RWPE1 (cell line): ENCODE measurements around the gene AP3M1.

Experiments used
- CTCF ChIA-PET: fragments of 350-600 bp; sonication (Branson Sonifier 250); formaldehyde crosslinking; extraction: SDS; loops from one replicate; lab custom pipeline; 2021; lab: Yijun Ruan, JAX
- POLR2A ChIA-PET: fragments of 400-600 bp; formaldehyde crosslinking; extraction: SDS; loops from one replicate; lab custom pipeline; 2020; ENCODE audit warnings: antibody characterized with exemption; ENCODE audit not compliant: low non-redundant PET; lab: Yijun Ruan, JAX
- DNase-seq: peaks from one replicate; pipeline ENCODE4 v3.0.0; 2012; ENCODE audit warnings: low spot score
- H3K27ac ChIP-seq: fragments of 450-650 bp; 2 replicates; pipeline ENCODE4 v1.5.1; 2017
- CTCF ChIP-seq: fragments of 450-650 bp; conservative IDR thresholded peaks from 2 replicates; pipeline ENCODE4 v1.5.1; 2017; ENCODE audit warnings: low read depth, mild to moderate bottlenecking

AP3M1 gene

GRCh38 chr10:74092372-74092771 is 58.3 kb downstream of the AP3M1 start:
- no peak overlapping the region for H3K27ac ChIP-seq
- TF ChIP-seq CTCF: no peak
- DNase-seq: no peak
- CTCF ChIA-PET: interaction anchor here (0.6 to 2.0 kb wide), 3 partner anchors 11 to 139 kb away, joined by 5 to 7 read pairs (median 5); no protein-coding TSS in a partner anchor
- POLR2A ChIA-PET: no interaction called here

- POLR2A ChIA-PET: no interaction called here
- no peak overlapping the region for H3K27ac ChIP-seq
- no peak for TF ChIP-seq CTCF
- DNase-seq: no peak
- CTCF ChIA-PET: no interaction called here
Measured at GRCh38 chr10:74088722-74089121, 61.9 kb downstream of the AP3M1 start.

GRCh38 chr10:74086317-74086716 is 64.3 kb downstream of the AP3M1 start:
- DNase-seq: no peak
- TF ChIP-seq CTCF: no peak

GRCh38 chr10:74084955-74085354 is 65.7 kb downstream of the AP3M1 start:
- TF ChIP-seq CTCF: no peak
- ChIA-PET POLR2A (no interaction called here), CTCF (interaction anchor here (0.7 kb wide), 1 partner anchor 50 kb away, joined by 4 read pairs; no protein-coding TSS in a partner anchor)
- no peak overlapping the region for H3K27ac ChIP-seq
- DNase-seq: no peak

More at GRCh38 chr10:74086317-74086716, 64.3 kb downstream of the AP3M1 start:
- no peak overlapping the region for H3K27ac ChIP-seq
- ChIA-PET CTCF (interaction anchor here (0.6 kb wide), 1 partner anchor 207 kb away, joined by 5 read pairs; no protein-coding TSS in a partner anchor), POLR2A (no interaction called here)

- CTCF ChIA-PET: no interaction called here
Measured at GRCh38 chr10:74083304-74083703, 67.3 kb downstream of the AP3M1 start.

GRCh38 chr10:74081941-74082718 is 68.5 kb downstream of the AP3M1 start:
- no peak for TF ChIP-seq CTCF
- DNase-seq: no peak
- POLR2A ChIA-PET: no interaction called here
- H3K27ac ChIP-seq: no peak overlapping the region
- CTCF ChIA-PET: interaction anchor here (0.5 to 1.6 kb wide), 26 partner anchors 8 to 303 kb away, joined by 3 to 15 read pairs (median 5); no protein-coding TSS in a partner anchor

More at GRCh38 chr10:74083304-74083703, 67.3 kb downstream of the AP3M1 start:
- no peak for TF ChIP-seq CTCF
- POLR2A ChIA-PET: no interaction called here
- H3K27ac ChIP-seq: no peak overlapping the region
- DNase-seq: no peak
